Mesendoderm (in vitro differentiated cells): ENCODE data around the gene CHAT.

Experiments used
- DNase-seq: peaks from one replicate; pipeline ENCODE4 v3.0.0; 2013
- H2AK5ac ChIP-seq: 2 replicates; pipeline ENCODE4 v1.6.1; 2013; ENCODE audit warnings: low read length, inconsistent platforms
- H2BK120ac ChIP-seq: 2 replicates; pipeline ENCODE4 v1.6.1; 2013; ENCODE audit warnings: low read depth, mild to moderate bottlenecking, low read length, moderate library complexity, mixed read lengths
- H2BK15ac ChIP-seq: replicated peaks from 2 replicates; pipeline ENCODE4 v1.6.1; 2013; ENCODE audit warnings: low read depth, mild to moderate bottlenecking, moderate library complexity
- H2BK5ac ChIP-seq: 2 replicates; pipeline ENCODE4 v1.6.1; 2013; ENCODE audit warnings: low read length, inconsistent platforms
- H3K18ac ChIP-seq: 2 replicates; pipeline ENCODE4 v1.6.1; 2013; ENCODE audit warnings: mild to moderate bottlenecking, low read length, mixed read lengths
- H3K23ac ChIP-seq: one replicate; pipeline ENCODE4 v1.6.1; 2013; ENCODE audit warnings: low read length
- H3K27ac ChIP-seq: 2 replicates; pipeline ENCODE4 v1.5.1; 2013; ENCODE audit warnings: low read depth, mild to moderate bottlenecking, inconsistent platforms, low read length, moderate library complexity
- H3K27me3 ChIP-seq: 2 replicates; pipeline ENCODE4 v1.6.1; 2013; ENCODE audit warnings: low read length, control low read depth, mild to moderate bottlenecking, inconsistent platforms; ENCODE audit not compliant: insufficient read depth, poor library complexity
- H3K36me3 ChIP-seq: 2 replicates; pipeline ENCODE4 v1.6.1; 2013; ENCODE audit warnings: low read length, inconsistent platforms; ENCODE audit not compliant: control insufficient read depth, insufficient read depth
- H3K4ac ChIP-seq: one replicate; pipeline ENCODE4 v1.6.1; 2013; ENCODE audit warnings: low read depth, mild to moderate bottlenecking, low read length, moderate library complexity
- H3K4me1 ChIP-seq: 2 replicates; pipeline ENCODE4 v1.6.1; 2013; ENCODE audit warnings: low read depth, low read length, inconsistent platforms; ENCODE audit not compliant: control insufficient read depth
- H3K4me2 ChIP-seq: 2 replicates; pipeline ENCODE4 v1.6.1; 2013; ENCODE audit warnings: low read length
- H3K4me3 ChIP-seq: 2 replicates; pipeline ENCODE4 v1.5.1; 2013; ENCODE audit warnings: mild to moderate bottlenecking, low read length
- H3K56ac ChIP-seq: one replicate; pipeline ENCODE4 v1.6.1; 2013; ENCODE audit warnings: low read length
- H3K79me1 ChIP-seq: 2 replicates; pipeline ENCODE4 v1.6.1; 2013; ENCODE audit warnings: low read length, inconsistent platforms
- H3K79me2 ChIP-seq: 2 replicates; pipeline ENCODE4 v1.6.1; 2013; ENCODE audit warnings: mild to moderate bottlenecking, low read length; ENCODE audit not compliant: control insufficient read depth, insufficient read depth
- H3K9ac ChIP-seq: 2 replicates; pipeline ENCODE4 v1.6.1; 2013; ENCODE audit warnings: low read length, inconsistent platforms
- H4K5ac ChIP-seq: one replicate; pipeline ENCODE4 v1.6.1; 2013; ENCODE audit warnings: low read length
- H4K8ac ChIP-seq: one replicate; pipeline ENCODE4 v1.6.1; 2013; ENCODE audit warnings: low read depth, mild to moderate bottlenecking, control low read depth, low read length, moderate library complexity
- WGBS: extraction: QIAGEN DNeasy Blood & Tissue Kit; methylation state at CpG from one replicate; pipeline ENCODE4 v1.1.7; 2013; ENCODE audit warnings: low lambda C conversion rate, missing lambda C conversion rate; ENCODE audit not compliant: insufficient coverage; ENCODE audit errors: extremely low coverage; 5-methylcytosine and 5-hydroxymethylcytosine counted together

Gene CHAT

GRCh38 chr10:49664842-49665355 lies 51.1 kb downstream of the CHAT start:
- no peak overlapping the region for H3K4ac ChIP-seq
- H2AK5ac ChIP-seq = no peak overlapping the region
- no peak overlapping the region for H3K4me3 ChIP-seq
- H4K5ac ChIP-seq = no peak overlapping the region
- no peak overlapping the region for H2BK15ac ChIP-seq
- no peak overlapping the region for H3K18ac ChIP-seq
- no peak overlapping the region for H3K9ac ChIP-seq
- DNase-seq = no peak
- H3K4me2 ChIP-seq = no peak overlapping the region
- H3K79me2 ChIP-seq = no peaks in the 10 kb centered on the region
- H4K8ac ChIP-seq = no peak overlapping the region
- no CpG with 5 or more reads among the region's 4 CpGs for WGBS
- H3K36me3 ChIP-seq = no peaks in the 10 kb centered on the region
- no peak overlapping the region for H3K27ac ChIP-seq
- no peaks in the 10 kb centered on the region for H3K4me1 ChIP-seq
- no peak overlapping the region for H2BK5ac ChIP-seq
- H3K56ac ChIP-seq = no peak overlapping the region
- H2BK120ac ChIP-seq = no peak overlapping the region
- no peaks in the 10 kb centered on the region for H3K79me1 ChIP-seq
- H3K23ac ChIP-seq = no peak overlapping the region
- H3K27me3 ChIP-seq = no peaks in the 10 kb centered on the region

- Histone ChIP-seq H3K9ac (no peak overlapping the region), H2AK5ac (no peak overlapping the region), H3K79me1 (no peaks in the 10 kb centered on the region), H3K18ac (no peak overlapping the region), H3K79me2 (no peaks in the 10 kb centered on the region), H3K27me3 (no peaks in the 10 kb centered on the region), H3K4me2 (no peak overlapping the region), H3K4ac (no peak overlapping the region), H2BK15ac (no peak overlapping the region), H3K23ac (no peak overlapping the region), H4K8ac (no peak overlapping the region), H2BK120ac (no peak overlapping the region), H4K5ac (no peak overlapping the region), H3K36me3 (no peaks in the 10 kb centered on the region), H3K27ac (no peak overlapping the region), H2BK5ac (no peak overlapping the region), H3K4me3 (no peak overlapping the region), H3K4me1 (no peaks in the 10 kb centered on the region), H3K56ac (no peak overlapping the region)
- no CpG with 5 or more reads among the region's 2 CpGs for WGBS
- no peak for DNase-seq
Measured at GRCh38 chr10:49666054-49666615, 52.3 kb downstream of the CHAT start.

- Histone ChIP-seq H2BK120ac (no peak overlapping the region), H4K5ac (no peak overlapping the region), H2BK15ac (no peak overlapping the region), H3K4me1 (no peaks in the 10 kb centered on the region), H3K27ac (no peak overlapping the region), H2AK5ac (no peak overlapping the region), H4K8ac (no peak overlapping the region), H3K18ac (no peak overlapping the region), H3K56ac (no peak overlapping the region), H3K79me1 (no peaks in the 10 kb centered on the region), H3K9ac (no peak overlapping the region), H3K4ac (no peak overlapping the region), H3K79me2 (no peaks in the 10 kb centered on the region), H2BK5ac (no peak overlapping the region), H3K27me3 (no peaks in the 10 kb centered on the region), H3K23ac (no peak overlapping the region), H3K4me3 (no peak overlapping the region), H3K4me2 (no peak overlapping the region), H3K36me3 (no peaks in the 10 kb centered on the region)
- WGBS = no CpG with 5 or more reads among the region's 5 CpGs
- no peak for DNase-seq
Measured at GRCh38 chr10:49666685-49667084, 52.8 kb downstream of the CHAT start.

- Histone ChIP-seq H3K9ac (no peak overlapping the region), H3K4me2 (no peak overlapping the region), H2BK5ac (no peak overlapping the region), H3K79me2 (no peaks in the 10 kb centered on the region), H2BK120ac (no peak overlapping the region), H3K56ac (no peak overlapping the region), H3K79me1 (no peaks in the 10 kb centered on the region), H3K4me3 (no peak overlapping the region), H3K4ac (no peak overlapping the region), H3K4me1 (no peaks in the 10 kb centered on the region), H3K36me3 (no peaks in the 10 kb centered on the region), H3K27ac (no peak overlapping the region), H3K18ac (no peak overlapping the region), H3K23ac (no peak overlapping the region), H4K5ac (no peak overlapping the region), H4K8ac (no peak overlapping the region), H2BK15ac (no peak overlapping the region), H2AK5ac (no peak overlapping the region), H3K27me3 (no peaks in the 10 kb centered on the region)
- no CpG with 5 or more reads among the region's 2 CpGs for WGBS
- DNase-seq = no peak
Measured at GRCh38 chr10:49667991-49668390, 54.2 kb downstream of the CHAT start.

GRCh38 chr10:49668684-49669083 lies 54.8 kb downstream of the CHAT start:
- no peak overlapping the region for H3K4me3 ChIP-seq
- H3K23ac ChIP-seq = no peak overlapping the region
- no peaks in the 10 kb centered on the region for H3K79me2 ChIP-seq
- no peak overlapping the region for H2BK120ac ChIP-seq
- H3K79me1 ChIP-seq = no peaks in the 10 kb centered on the region
- no peak overlapping the region for H3K18ac ChIP-seq
- no peak overlapping the region for H4K5ac ChIP-seq
- H2AK5ac ChIP-seq = no peak overlapping the region
- no peak overlapping the region for H3K56ac ChIP-seq
- no peak for DNase-seq
- no peaks in the 10 kb centered on the region for H3K36me3 ChIP-seq
- WGBS = no CpG with 5 or more reads among the region's 6 CpGs
- no peak overlapping the region for H3K4me2 ChIP-seq
- no peak overlapping the region for H2BK15ac ChIP-seq
- H4K8ac ChIP-seq = no peak overlapping the region
- H2BK5ac ChIP-seq = no peak overlapping the region
- H3K27me3 ChIP-seq = peaks cover 2% of the 10 kb centered on the region
- H3K4me1 ChIP-seq = no peaks in the 10 kb centered on the region
- no peak overlapping the region for H3K27ac ChIP-seq
- no peak overlapping the region for H3K9ac ChIP-seq
- no peak overlapping the region for H3K4ac ChIP-seq
